Kidney epithelial cell (primary cell): Measurements from ENCODE around the gene BICRA. TPM values are rescaled to one million over a fixed set of nuclear protein-coding genes. Genes with fewer than 3 reads are reported as not detected.

Source experiments
- DNase-seq: peaks from one replicate; pipeline ENCODE4 v3.0.0-alpha.2; 2010; ENCODE audit warnings: low read depth
- H3K27me3 ChIP-seq: 2 replicates; pipeline ENCODE4 v1.6.0; 2011; ENCODE audit warnings: low read length; ENCODE audit not compliant: control insufficient read depth, insufficient read depth
- H3K36me3 ChIP-seq: 2 replicates; pipeline ENCODE4 v1.5.1; 2011; ENCODE audit warnings: low read length; ENCODE audit not compliant: control insufficient read depth, insufficient read depth
- H3K4me3 ChIP-seq: 2 replicates; pipeline ENCODE4 v1.5.1; 2011; ENCODE audit warnings: low read depth, mild to moderate bottlenecking, control low read depth, low read length
- CTCF ChIP-seq: IDR thresholded peaks from 2 replicates; pipeline ENCODE4 v1.5.1; 2011; ENCODE audit warnings: mild to moderate bottlenecking, moderate library complexity, low read length, control low read depth, inconsistent platforms; ENCODE audit not compliant: insufficient read depth, poor library complexity, severe bottlenecking
- total RNA-seq: library from RNA; depleted of rRNA; stranded (reverse); fragments of >200 nt; gene quantifications from 2 replicates; pipeline ENCODE4 v1.2.3, GENCODE V29; 2015

BICRA gene
- total RNA-seq, 1 donor from 2014 or later = 11.2 TPM

- H3K27me3 ChIP-seq = no peaks in the 10 kb centered on the region
- DNase-seq = no peak
- no peak for TF ChIP-seq CTCF
- H3K4me3 ChIP-seq = no peak overlapping the region
- H3K36me3 ChIP-seq = peaks cover 6% of the 10 kb centered on the region
Measured at GRCh38 chr19:47752440-47753211, 143.7 kb downstream of the BICRA start.

Other genes with a start within 250 kb of the BICRA start
- 2.3 and 8.6 TPM in 2 replicates for gene MEIS3, start 189.6 kb upstream of the BICRA start, total RNA-seq
- gene SLC8A2, start 137.2 kb upstream of the BICRA start, total RNA-seq = not detected in 2 replicates
- 6.0 and 6.6 TPM in 2 replicates for gene KPTN, start 124.9 kb upstream of the BICRA start, total RNA-seq
- 127 and 142 TPM in 2 replicates for gene NAPA, start 94.1 kb upstream of the BICRA start, total RNA-seq
- not detected in 2 replicates for gene ZNF541, start 36.0 kb upstream of the BICRA start, total RNA-seq
- 32.5 and 37.4 TPM in 2 replicates for gene EHD2, start 104.3 kb downstream of the BICRA start, total RNA-seq
- 358 and 380 TPM in 2 replicates for gene NOP53, start 136.4 kb downstream of the BICRA start, total RNA-seq
- 166 and 233 TPM in 2 replicates for gene SELENOW, start 169.6 kb downstream of the BICRA start, total RNA-seq
- gene TPRX1, start 195.4 kb downstream of the BICRA start, total RNA-seq = not detected in 2 replicates
- gene CRX, start 212.8 kb downstream of the BICRA start, total RNA-seq = not detected in 2 replicates